Measurements from ENCODE around the gene WNT16. TPM values are rescaled to one million over a fixed set of nuclear protein-coding genes. Genes with fewer than 3 reads are reported as not detected.

Gene WNT16
- total and polyA plus RNA-seq, 2 of the 8 experiments (the other 6 are each of a cell fraction or from before 2014, with no cell fraction given) = 0.11 to 0.52 TPM

- no peak for TF ChIP-seq SIRT6 (IDR thresholded peaks at IDR 0.05; ENCODE audit: low read length)
These were observed 60.1 kb downstream of the WNT16 start (continued) for GRCh38 chr7:121388950-121389349.

- ChIA-PET POLR2A (ENCODE audit: partially characterized antibody) (interaction anchor here (1.3 kb wide), 1 partner anchor 11 kb away, joined by 4 read pairs; no protein-coding TSS in a partner anchor), CTCF (ENCODE audit: partially characterized antibody) (interaction anchor here (1.5 kb wide), 1 partner anchor 16 kb away, joined by 3 read pairs; no protein-coding TSS in a partner anchor)
- Histone ChIP-seq H3K4ac (replicated peaks; ENCODE audit: insufficient read length, low read depth, low read length) (no peak overlapping the region), H3K56ac (replicated peaks; ENCODE audit: insufficient read length, low read depth, low read length) (no peak overlapping the region), H3K27ac (ENCODE audit: low read depth, low read length) (no peak overlapping the region), H3K4me3 (ENCODE audit: extremely low read depth in 1 of 4, insufficient read depth in 2 of 4, low read depth in 3 of 4, low read length in 4 of 4) (no peak overlapping the region), H3K27me3 (replicated peaks in 1 of 4; ENCODE audit: control insufficient read depth in 3 of 4, extremely low read depth in 1 of 4, insufficient read depth in 3 of 4, low read length in 3 of 4) (no peaks in the 10 kb centered on the region), H3K79me1 (ENCODE audit: low read depth, low read length) (0 out of 2 replicates have a peak, but pooled peaks cover 2% of the 10 kb centered on the region), H3K18ac (ENCODE audit: extremely low read depth, low read length) (no peak overlapping the region), H3K9ac (replicated peaks in 1 of 4; ENCODE audit: extremely low read depth in 1 of 4, low read depth in 3 of 4, low read length in 3 of 4) (no peak overlapping the region), H2BK5ac (ENCODE audit: low read depth, low read length) (no peak overlapping the region), H3K23me2 (ENCODE audit: low read depth, low read length) (no peaks in the 10 kb centered on the region), H2AFZ (ENCODE audit: low read length) (no peak overlapping the region), H3K4me2 (ENCODE audit: insufficient read depth in 1 of 2, low read depth in 2 of 2, low read length in 2 of 2) (no peak overlapping the region), H2BK20ac (ENCODE audit: low read length) (no peak overlapping the region), H3K36me3 (ENCODE audit: control insufficient read depth in 2 of 4, insufficient read depth in 4 of 4, low read length in 3 of 4) (peaks cover 0 to 6% (median 1%) of the 10 kb centered on the region in 4 experiments; a peak in 3 of 8 replicates), H2BK15ac (ENCODE audit: low read length) (no peak overlapping the region), H3K23ac (ENCODE audit: insufficient read length) (no peak overlapping the region), H4K5ac (ENCODE audit: insufficient read length, low read depth, low read length) (no peak overlapping the region), H3K4me1 (replicated peaks in 1 of 4; ENCODE audit: control insufficient read depth in 3 of 4, insufficient read depth in 4 of 4, low read length in 3 of 4) (no peaks in the 10 kb centered on the region; a peak in 1 of 7 replicates), H4K91ac (replicated peaks; ENCODE audit: insufficient read length, low read length) (no peak overlapping the region), H4K8ac (ENCODE audit: extremely low read depth, insufficient read depth, low read length) (no peak overlapping the region), H2AK5ac (ENCODE audit: low read depth, low read length) (no peak overlapping the region), H3K79me2 (ENCODE audit: control insufficient read depth in 1 of 2, insufficient read depth in 2 of 2, low read length in 2 of 2) (peaks cover 13 to 99% of the 10 kb centered on the region in 2 experiments), H2BK12ac (ENCODE audit: low read depth, low read length) (no peak overlapping the region), H3K9me3 (ENCODE audit: insufficient read depth in 2 of 2, low read depth in 1 of 2, low read length in 1 of 2) (no peaks in the 10 kb centered on the region), H2BK120ac (replicated peaks; ENCODE audit: low read depth, low read length) (no peak overlapping the region), H4K20me1 (replicated peaks in 1 of 2; ENCODE audit: control insufficient read depth in 1 of 2, insufficient read depth in 2 of 2, low read length in 2 of 2) (peaks cover 3 to 9% of the 10 kb centered on the region in 2 experiments), H3K14ac (ENCODE audit: insufficient read length) (no peak overlapping the region)
- TF ChIP-seq HDAC2 (IDR thresholded peaks at IDR 0.05; ENCODE audit: borderline replicate concordance in 1 of 2, low read depth in 2 of 2, low read length in 2 of 2) (no peak), ASH2L (IDR thresholded peaks at IDR 0.05; ENCODE audit: low read length) (no peak), USF2 (IDR thresholded peaks at IDR 0.05; ENCODE audit: low read length) (no peak), CBX5 (IDR thresholded peaks at IDR 0.05; ENCODE audit: low read depth, low read length) (no peak), SUZ12 (IDR thresholded peaks at IDR 0.05; ENCODE audit: low read length) (no peak), SIN3A (conservative IDR thresholded peaks at IDR 0.05 in 1 of 2, IDR thresholded peaks at IDR 0.05 in 1 of 2; ENCODE audit: low read depth in 1 of 2, low read length in 2 of 2) (no peak), POLR2A (IDR thresholded peaks at IDR 0.05; ENCODE audit: control extremely low read depth in 1 of 2, low read depth in 2 of 2, low read length in 2 of 2) (0 out of 3 replicates have a peak, but pooled peaks of 1 of the 2 experiments have one; percentile 10)
- DNase-seq (ENCODE audit: low read depth in 1 of 2, low spot score in 2 of 2) (no peak), FAIRE-seq (no peak)
These were observed 61.3 kb downstream of the WNT16 start for GRCh38 chr7:121390109-121390508.

Measured in H1 (cell line).